Uterus (tissue), 4 donors: ENCODE results near the gene TUNAR. TPM values are rescaled to one million over a fixed set of nuclear protein-coding genes. Genes with fewer than 3 reads are reported as not detected.

ENCODE experiments used
- DNase-seq, 2 donors: peaks; one replicate each; pipeline ENCODE4 v3.0.0-alpha.2; 2019 to 2020
- H3K27ac ChIP-seq, 2 donors: fragments of 200-600 bp; sonication (generic); 1 replicate in 1 of 2; 2 replicates in 1 of 2; pipeline ENCODE4 v1.5.1; 2016 to 2018
- H3K27me3 ChIP-seq, 2 donors: fragments of 200-600 bp; sonication (generic); one replicate each; pipeline ENCODE4 v1.5.1; 2018 to 2019; ENCODE audit warnings: control low read depth in 1 of 2
- H3K36me3 ChIP-seq, 2 donors: fragments of 200-600 bp; sonication (generic); one replicate each; pipeline ENCODE4 v1.5.1; 2019; ENCODE audit warnings: control low read depth in 1 of 2
- H3K4me1 ChIP-seq, 2 donors: fragments of 200-600 bp; sonication (generic); one replicate each; pipeline ENCODE4 v1.5.1; 2018 to 2019; ENCODE audit warnings: control low read depth in 1 of 2
- H3K4me3 ChIP-seq, 2 donors: fragments of 200-600 bp; sonication (generic); 1 replicate in 1 of 2; 2 replicates in 1 of 2; pipeline ENCODE4 v1.5.1; 2018 to 2019; ENCODE audit warnings: mild to moderate bottlenecking in 1 of 2
- H3K9me3 ChIP-seq, 2 donors: fragments of 200-600 bp; sonication (generic); one replicate each; pipeline ENCODE4 v1.5.1; 2019; ENCODE audit warnings: control low read depth in 1 of 2
- POLR2A ChIP-seq, 2 donors: fragments of 450-650 bp; IDR thresholded peaks; one replicate each; pipeline ENCODE4 v1.6.1; 2016; ENCODE audit warnings: antibody characterized with exemption in 2 of 2, mild to moderate bottlenecking in 1 of 2, moderate library complexity in 1 of 2
- intact Hi-C: fragments of 100-400 bp; cut with DNase I; formaldehyde crosslinking; loops from one replicate; pipeline ENCODE4 v1.15.1; 2023; ENCODE audit warnings: low total_unique reads
- total RNA-seq, 4 donors: library from RNA; depleted of rRNA in 3 of 4; stranded (reverse); fragments of >200 nt in 3 of 4; gene quantifications; one replicate each; pipeline versions ENCODE4 v1.1.0 to v1.2.4, GENCODE V29; 2014 to 2023
- TF ChIP-seq, protein P1 (sequence below), 4 experiments: fragments of 200-600 bp in 2 of 4; fragments of 450-650 bp in 2 of 4; sonication (generic) in 2 of 4; IDR thresholded peaks; one replicate each; pipeline ENCODE4 v1.5.1; 2016 to 2019; ENCODE audit warnings: antibody characterized with exemption in 4 of 4, mild to moderate bottlenecking in 2 of 4, moderate library complexity in 1 of 4
- donor health status: DM: yes; HTN: yes; CAD: no.

Gene TUNAR
- total RNA-seq, 4 donors from 2014 or later: 0.40 to 4.2 (median 1.8) TPM; not detected in 1

- Histone ChIP-seq H3K27me3 (no peaks in the 10 kb centered on the region), H3K27ac (no peak overlapping the region), H3K9me3 (no peaks in the 10 kb centered on the region), H3K4me1 (no peaks in the 10 kb centered on the region), H3K4me3 (no peak overlapping the region), H3K36me3 (no peaks in the 10 kb centered on the region)
- TF ChIP-seq, protein P1, sequence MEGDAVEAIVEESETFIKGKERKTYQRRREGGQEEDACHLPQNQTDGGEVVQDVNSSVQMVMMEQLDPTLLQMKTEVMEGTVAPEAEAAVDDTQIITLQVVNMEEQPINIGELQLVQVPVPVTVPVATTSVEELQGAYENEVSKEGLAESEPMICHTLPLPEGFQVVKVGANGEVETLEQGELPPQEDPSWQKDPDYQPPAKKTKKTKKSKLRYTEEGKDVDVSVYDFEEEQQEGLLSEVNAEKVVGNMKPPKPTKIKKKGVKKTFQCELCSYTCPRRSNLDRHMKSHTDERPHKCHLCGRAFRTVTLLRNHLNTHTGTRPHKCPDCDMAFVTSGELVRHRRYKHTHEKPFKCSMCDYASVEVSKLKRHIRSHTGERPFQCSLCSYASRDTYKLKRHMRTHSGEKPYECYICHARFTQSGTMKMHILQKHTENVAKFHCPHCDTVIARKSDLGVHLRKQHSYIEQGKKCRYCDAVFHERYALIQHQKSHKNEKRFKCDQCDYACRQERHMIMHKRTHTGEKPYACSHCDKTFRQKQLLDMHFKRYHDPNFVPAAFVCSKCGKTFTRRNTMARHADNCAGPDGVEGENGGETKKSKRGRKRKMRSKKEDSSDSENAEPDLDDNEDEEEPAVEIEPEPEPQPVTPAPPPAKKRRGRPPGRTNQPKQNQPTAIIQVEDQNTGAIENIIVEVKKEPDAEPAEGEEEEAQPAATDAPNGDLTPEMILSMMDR (IDR thresholded peaks at IDR 0.05): no peak
- TF ChIP-seq POLR2A (IDR thresholded peaks at IDR 0.05): no peak
- intact Hi-C loops: no loop called here
- no peak for DNase-seq
Measured at GRCh38 chr14:95903616-95904107, 27.0 kb downstream of the TUNAR start.

DNA sequence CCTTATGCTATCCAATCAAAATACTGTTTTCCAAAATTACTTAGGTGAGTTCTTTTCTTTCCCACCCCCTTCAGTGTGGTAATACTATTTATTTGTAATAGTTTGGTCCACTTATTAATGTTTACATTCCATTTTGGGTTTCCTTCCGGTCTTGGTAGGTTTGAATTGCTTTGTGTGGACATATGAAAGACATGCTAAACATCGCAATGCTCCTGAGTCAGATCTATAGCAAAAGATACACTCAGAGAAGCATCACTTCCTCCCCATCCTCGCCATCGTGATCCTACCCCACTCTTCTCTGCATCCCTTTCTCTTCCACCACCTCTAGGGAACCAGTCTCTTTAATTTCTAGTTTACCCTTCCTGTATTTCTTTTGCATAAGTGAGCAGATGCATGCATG lies 30.0 kb downstream of the TUNAR start:
- no peak for TF ChIP-seq POLR2A (IDR thresholded peaks at IDR 0.05)
- TF ChIP-seq, protein P1 (IDR thresholded peaks at IDR 0.05): no peak
- no peaks in the 10 kb centered on the region for H3K9me3 ChIP-seq
- H3K4me1 ChIP-seq: no peaks in the 10 kb centered on the region
- intact Hi-C loops: no loop called here
- H3K27ac ChIP-seq: no peak overlapping the region
- H3K36me3 ChIP-seq: no peaks in the 10 kb centered on the region
- DNase-seq: no peak
- no peak overlapping the region for H3K4me3 ChIP-seq
- H3K27me3 ChIP-seq: no peaks in the 10 kb centered on the region

- no peak for TF ChIP-seq POLR2A (IDR thresholded peaks at IDR 0.05)
- TF ChIP-seq, protein P1 (IDR thresholded peaks at IDR 0.05): no peak
- H3K27ac ChIP-seq: no peak overlapping the region
- no peak for DNase-seq
Measured at GRCh38 chr14:95910628-95911027, 34.0 kb downstream of the TUNAR start.

DNA sequence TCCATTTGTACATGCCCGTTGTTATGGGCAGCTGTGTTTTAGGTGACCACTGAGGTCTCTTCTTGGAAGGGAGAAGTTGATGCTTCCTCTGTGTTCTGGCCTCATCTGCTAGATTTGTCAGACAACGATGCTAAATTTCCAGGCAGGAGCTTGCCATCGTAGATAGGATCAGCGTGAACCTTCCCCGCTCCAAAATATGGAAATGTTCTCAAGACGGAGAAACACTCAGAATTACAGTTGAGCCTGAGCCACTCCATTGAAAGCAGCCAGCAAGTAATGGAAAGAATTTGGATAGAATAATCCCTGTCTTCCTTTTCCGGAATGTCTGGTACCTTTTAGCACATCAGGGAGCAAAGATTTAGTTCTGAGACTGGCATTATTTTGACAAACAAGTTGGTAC lies 34.8 kb downstream of the TUNAR start:
- intact Hi-C loops: no loop called here
- H3K9me3 ChIP-seq: no peaks in the 10 kb centered on the region
- no peak for DNase-seq
- TF ChIP-seq, protein P1 (IDR thresholded peaks at IDR 0.05): no peak
- no peak for TF ChIP-seq POLR2A (IDR thresholded peaks at IDR 0.05)
- no peaks in the 10 kb centered on the region for H3K27me3 ChIP-seq
- H3K4me1 ChIP-seq: no peaks in the 10 kb centered on the region
- H3K36me3 ChIP-seq: no peaks in the 10 kb centered on the region
- H3K27ac ChIP-seq: no peak overlapping the region
- H3K4me3 ChIP-seq: no peak overlapping the region

More at GRCh38 chr14:95910628-95911027, 34.0 kb downstream of the TUNAR start:
- Histone ChIP-seq H3K27me3 (no peaks in the 10 kb centered on the region), H3K4me3 (no peak overlapping the region), H3K9me3 (no peaks in the 10 kb centered on the region), H3K4me1 (no peaks in the 10 kb centered on the region), H3K36me3 (no peaks in the 10 kb centered on the region)
- intact Hi-C loops: no loop called here

DNA sequence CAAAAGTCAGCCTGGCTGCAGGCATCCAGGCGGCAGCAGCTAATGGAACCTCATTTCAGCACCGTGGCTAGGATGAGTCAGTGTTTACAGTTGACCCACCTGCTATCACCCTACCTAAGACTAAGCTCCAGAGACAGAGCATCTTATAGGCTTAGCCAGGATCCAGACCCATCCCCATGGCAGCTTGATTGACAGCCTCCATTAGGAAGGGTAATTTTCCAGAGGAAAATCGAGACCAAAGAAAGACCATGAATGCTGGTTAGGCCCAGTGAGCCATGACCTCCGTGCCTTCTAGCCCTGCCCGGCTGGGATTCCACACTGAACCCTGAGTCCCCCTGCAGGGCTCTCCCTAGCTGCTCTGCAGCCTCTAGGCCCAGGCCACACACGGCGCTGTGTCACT lies 38.7 kb downstream of the TUNAR start:
- Histone ChIP-seq H3K36me3 (no peaks in the 10 kb centered on the region), H3K27ac (no peak overlapping the region), H3K27me3 (no peaks in the 10 kb centered on the region), H3K4me1 (no peaks in the 10 kb centered on the region), H3K4me3 (no peak overlapping the region), H3K9me3 (no peaks in the 10 kb centered on the region)
- no peak for DNase-seq
- intact Hi-C loops: no loop called here
- no peak for TF ChIP-seq POLR2A (IDR thresholded peaks at IDR 0.05)
- TF ChIP-seq, protein P1 (IDR thresholded peaks at IDR 0.05): no peak
